ACC112 (cell line): ENCODE results near the gene STARD13.

ENCODE experiments used
- H2AFZ ChIP-seq: fragments of 200-600 bp; sonication (generic); one replicate; pipeline ENCODE4 v1.6.0; 2017; ENCODE audit warnings: antibody characterized with exemption, low read length; ENCODE audit not compliant: unreplicated experiment
- H3K27ac ChIP-seq: fragments of 200-600 bp; sonication (generic); 2 replicates; pipeline ENCODE4 v1.5.1; 2014; ENCODE audit warnings: low read depth, mild to moderate bottlenecking, antibody characterized with exemption, low read length, moderate library complexity
- H3K27me3 ChIP-seq: fragments of 200-600 bp; sonication (generic); 2 replicates; pipeline ENCODE4 v1.6.1; 2014; ENCODE audit warnings: mild to moderate bottlenecking, antibody characterized with exemption, low read length, moderate library complexity, mixed read lengths; ENCODE audit not compliant: insufficient read depth
- H3K36me3 ChIP-seq: fragments of 200-600 bp; sonication (generic); 2 replicates; pipeline ENCODE4 v1.6.1; 2016; ENCODE audit warnings: mild to moderate bottlenecking, antibody characterized with exemption, low read length, moderate library complexity, mixed read lengths; ENCODE audit not compliant: insufficient read depth
- H3K4me1 ChIP-seq: fragments of 200-600 bp; sonication (generic); one replicate; pipeline ENCODE4 v1.6.1; 2016; ENCODE audit warnings: low read length, mixed read lengths; ENCODE audit not compliant: insufficient read depth, unreplicated experiment, control insufficient read depth
- H3K4me3 ChIP-seq: fragments of 200-600 bp; sonication (generic); 2 replicates; pipeline ENCODE4 v1.5.1; 2014; ENCODE audit warnings: mild to moderate bottlenecking, low read depth, low read length
- H3K79me2 ChIP-seq: fragments of 200-600 bp; sonication (generic); one replicate; pipeline ENCODE4 v1.6.0; 2016; ENCODE audit warnings: low read length; ENCODE audit not compliant: control insufficient read depth, unreplicated experiment, insufficient read depth

Gene STARD13

GRCh38 chr13:33204130-33204927 lies 81.2 kb downstream of the STARD13 start:
- peaks cover 96% of the 10 kb centered on the region for H3K79me2 ChIP-seq
- H3K36me3 ChIP-seq = peaks cover 14% of the 10 kb centered on the region; the same call in 1 of the 2 replicates
- H3K4me3 ChIP-seq = peak overlapping the region; percentile 68

GRCh38 chr13:33202644-33203169 lies 82.8 kb downstream of the STARD13 start:
- Histone ChIP-seq H3K27me3 (no peaks in the 10 kb centered on the region), H3K4me1 (peaks cover 45% of the 10 kb centered on the region), H2AFZ (no peak overlapping the region), H3K79me2 (peaks cover 96% of the 10 kb centered on the region), H3K4me3 (no peak overlapping the region), H3K36me3 (peaks cover 14% of the 10 kb centered on the region; the same call in 1 of the 2 replicates), H3K27ac (peak overlapping the region; percentile 11; the same call in 1 of the 2 replicates)

More at GRCh38 chr13:33204130-33204927, 81.2 kb downstream of the STARD13 start:
- peak overlapping the region; percentile 81 for H3K27ac ChIP-seq
- no peaks in the 10 kb centered on the region for H3K27me3 ChIP-seq
- no peak overlapping the region for H2AFZ ChIP-seq
- H3K4me1 ChIP-seq = peaks cover 54% of the 10 kb centered on the region

GRCh38 chr13:33201659-33202058 lies 83.9 kb downstream of the STARD13 start:
- H3K36me3 ChIP-seq = peaks cover 13% of the 10 kb centered on the region; the same call in 1 of the 2 replicates
- no peak overlapping the region for H2AFZ ChIP-seq
- H3K79me2 ChIP-seq = peaks cover 96% of the 10 kb centered on the region
- no peaks in the 10 kb centered on the region for H3K27me3 ChIP-seq
- H3K4me1 ChIP-seq = peaks cover 36% of the 10 kb centered on the region
- H3K4me3 ChIP-seq = no peak overlapping the region
- no peak overlapping the region for H3K27ac ChIP-seq

DNA sequence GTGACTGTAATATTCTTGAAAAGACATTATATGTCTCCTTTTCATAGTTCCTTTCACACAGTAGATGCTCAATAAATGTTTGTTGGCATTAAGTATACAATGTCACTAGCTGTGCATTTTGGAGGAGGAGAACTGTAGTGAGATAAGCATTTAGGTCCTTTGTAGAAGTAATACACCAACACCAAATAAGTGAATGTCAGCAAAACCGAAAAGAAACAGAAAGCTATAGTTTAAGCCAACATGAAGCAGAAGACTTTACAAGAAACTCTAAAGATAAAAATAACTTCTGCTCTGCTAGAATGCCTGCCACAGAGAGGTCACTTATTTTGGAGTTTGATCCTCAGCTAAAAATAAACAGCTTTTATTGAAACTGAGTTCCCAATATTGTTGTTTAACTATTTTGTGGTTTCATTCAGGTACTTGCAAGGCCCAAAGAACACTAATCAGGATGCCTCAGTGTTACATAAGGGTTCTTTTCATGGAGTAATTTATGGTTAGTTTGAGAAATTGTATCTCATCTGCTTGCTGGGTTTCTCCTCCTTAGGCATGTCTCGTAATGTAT lies 86.2 kb downstream of the STARD13 start:
- H3K4me3 ChIP-seq = no peak overlapping the region
- peaks cover 32% of the 10 kb centered on the region for H3K4me1 ChIP-seq
- peaks cover 92% of the 10 kb centered on the region for H3K79me2 ChIP-seq
- H3K27me3 ChIP-seq = no peaks in the 10 kb centered on the region
- peak overlapping the region; percentile 0; the same call in 1 of the 2 replicates for H3K27ac ChIP-seq
- 0 out of 2 replicates have a peak, but pooled peaks cover 8% of the 10 kb centered on the region for H3K36me3 ChIP-seq
- H2AFZ ChIP-seq = no peak overlapping the region

DNA sequence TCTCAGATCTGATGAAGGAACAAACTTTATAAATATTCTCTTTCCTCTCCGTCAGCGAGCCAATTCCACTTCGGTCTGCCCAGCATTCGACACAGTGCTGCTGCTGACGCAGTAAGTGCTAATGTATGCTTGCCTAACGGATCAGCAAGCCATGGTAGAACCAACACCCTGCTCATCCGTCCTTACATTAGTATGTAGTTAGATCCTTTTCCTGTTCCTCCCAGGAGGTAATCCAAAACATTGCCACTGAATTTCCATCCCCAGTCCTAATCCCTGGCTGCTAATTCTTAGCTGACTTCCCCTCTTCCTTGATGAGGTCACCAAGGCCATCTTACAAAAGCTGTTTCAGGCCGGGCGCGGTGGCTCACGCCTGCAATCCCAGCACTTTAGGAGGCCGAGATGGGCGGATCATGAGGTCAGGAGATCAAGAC lies 88.0 kb downstream of the STARD13 start:
- Histone ChIP-seq H3K79me2 (peaks cover 91% of the 10 kb centered on the region), H3K27me3 (no peaks in the 10 kb centered on the region), H3K36me3 (0 out of 2 replicates have a peak, but pooled peaks cover 1% of the 10 kb centered on the region), H2AFZ (no peak overlapping the region), H3K4me3 (no peak overlapping the region), H3K27ac (peak overlapping the region; percentile 98), H3K4me1 (peaks cover 40% of the 10 kb centered on the region)

DNA sequence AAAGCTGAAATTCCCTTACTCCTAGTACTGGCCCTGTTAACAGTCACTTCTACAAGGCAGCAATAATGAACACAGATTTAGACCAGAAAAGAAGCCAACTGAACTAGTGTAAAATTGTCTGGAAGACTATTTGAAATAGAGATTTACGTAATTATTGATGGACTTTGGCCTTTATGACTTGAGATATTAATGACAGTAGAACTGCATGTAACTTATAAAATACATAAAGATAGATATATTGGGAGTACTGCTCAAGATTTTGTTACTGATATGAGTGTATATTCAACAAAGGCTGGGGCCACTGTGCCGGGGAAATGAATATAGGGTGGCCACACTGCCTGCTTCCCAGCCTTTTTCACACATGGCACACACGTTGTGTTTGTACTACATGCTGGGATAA lies 88.8 kb downstream of the STARD13 start:
- peak overlapping the region; percentile 98 for H3K27ac ChIP-seq
- H3K4me1 ChIP-seq = peaks cover 47% of the 10 kb centered on the region
- no peak overlapping the region for H2AFZ ChIP-seq
- no peaks in the 10 kb centered on the region for H3K36me3 ChIP-seq
- no peaks in the 10 kb centered on the region for H3K27me3 ChIP-seq
- peaks cover 91% of the 10 kb centered on the region for H3K79me2 ChIP-seq
- H3K4me3 ChIP-seq = no peak overlapping the region

DNA sequence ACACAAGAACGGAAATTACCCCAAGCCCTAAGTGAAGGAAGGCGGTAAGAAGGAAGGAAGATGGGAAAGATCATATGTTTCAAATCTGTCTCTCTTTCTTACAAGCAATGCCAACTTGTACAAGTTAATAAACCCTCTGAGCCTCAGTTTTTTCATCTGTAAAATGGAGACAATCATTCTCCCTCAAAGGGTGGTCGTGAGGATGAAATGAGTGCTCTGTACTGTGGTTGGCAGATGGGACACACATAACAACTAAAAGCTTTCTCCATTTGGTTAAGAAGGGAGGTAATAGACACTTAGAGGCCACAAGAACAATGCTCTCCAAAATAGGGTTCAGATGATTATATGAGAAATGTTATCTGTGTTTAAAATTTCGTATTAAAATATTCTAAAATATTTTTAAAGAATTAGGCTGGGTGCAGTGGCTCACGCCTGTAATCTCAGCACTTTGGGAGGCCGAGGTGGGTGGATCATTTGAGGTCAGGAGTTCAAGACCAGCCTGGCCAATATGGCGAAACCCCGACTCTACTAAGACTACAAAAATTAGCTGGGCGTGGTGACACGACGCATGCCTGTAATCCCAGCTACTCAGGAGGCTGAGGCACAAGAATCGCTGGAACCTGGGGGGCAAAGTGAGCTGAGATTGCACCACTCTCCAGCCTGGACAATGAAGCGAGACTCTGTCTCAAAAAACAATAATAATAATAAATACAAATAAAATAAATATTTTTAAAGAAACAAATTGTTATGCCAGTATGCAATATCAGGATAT lies 89.7 kb downstream of the STARD13 start:
- H3K27ac ChIP-seq = peak overlapping the region; percentile 98
- H3K4me3 ChIP-seq = peak overlapping the region; percentile 40; the same call in 1 of the 2 replicates
- H2AFZ ChIP-seq = no peak overlapping the region
- H3K27me3 ChIP-seq = no peaks in the 10 kb centered on the region
- no peaks in the 10 kb centered on the region for H3K36me3 ChIP-seq
- H3K4me1 ChIP-seq = peaks cover 56% of the 10 kb centered on the region
- H3K79me2 ChIP-seq = peaks cover 92% of the 10 kb centered on the region

DNA sequence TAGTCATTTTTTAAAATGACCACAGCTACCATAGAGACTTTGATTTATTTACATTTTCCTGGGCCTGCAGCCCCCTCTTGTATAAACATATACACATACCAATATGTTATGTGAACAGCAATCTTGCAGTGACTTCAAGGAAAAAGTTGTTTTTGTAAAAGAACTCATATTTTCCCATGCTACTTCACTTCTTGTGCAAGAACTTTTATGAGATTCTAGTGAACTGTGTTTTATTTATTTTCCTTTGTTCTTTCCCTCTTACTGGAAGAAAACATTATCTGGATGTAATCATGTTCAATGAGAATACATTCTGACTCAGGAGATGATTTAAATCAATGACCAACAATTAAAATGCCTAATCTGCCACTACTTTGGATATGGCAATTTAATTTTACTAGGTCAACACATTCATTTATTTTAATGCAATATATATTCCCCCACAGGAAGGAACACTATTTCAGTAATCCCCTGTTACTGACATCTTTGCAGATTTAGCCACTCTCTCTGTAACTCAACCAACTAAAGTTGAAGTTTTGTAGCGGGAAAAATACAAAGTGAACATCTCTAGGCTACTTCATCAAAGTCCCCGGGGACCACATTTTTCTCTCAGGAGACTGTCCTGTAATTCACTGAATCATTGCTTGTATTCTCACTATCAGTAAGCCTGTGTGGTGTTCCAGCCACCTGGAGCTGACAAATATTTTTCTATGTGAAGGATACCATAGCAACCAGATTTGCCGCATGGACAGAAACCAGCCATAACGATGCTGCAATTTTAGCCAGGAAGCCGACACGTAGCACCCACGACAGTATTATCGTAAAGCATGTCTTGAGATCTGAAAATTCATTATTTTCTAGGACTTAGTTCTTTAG lies 90.5 kb downstream of the STARD13 start:
- H3K27ac ChIP-seq = peak overlapping the region; percentile 98
- peaks cover 90% of the 10 kb centered on the region for H3K79me2 ChIP-seq
- H3K4me3 ChIP-seq = peak overlapping the region; percentile 40
- no peaks in the 10 kb centered on the region for H3K27me3 ChIP-seq
- peaks cover 60% of the 10 kb centered on the region for H3K4me1 ChIP-seq
- no peak overlapping the region for H2AFZ ChIP-seq
- H3K36me3 ChIP-seq = no peaks in the 10 kb centered on the region

- H3K27me3 ChIP-seq = no peaks in the 10 kb centered on the region
- peaks cover 66% of the 10 kb centered on the region for H3K4me1 ChIP-seq
- no peak overlapping the region for H2AFZ ChIP-seq
- H3K36me3 ChIP-seq = no peaks in the 10 kb centered on the region
- no peak overlapping the region for H3K4me3 ChIP-seq
- H3K79me2 ChIP-seq = peaks cover 88% of the 10 kb centered on the region
- H3K27ac ChIP-seq = peak overlapping the region; percentile 98
Measured at GRCh38 chr13:33193428-33193974, 92.1 kb downstream of the STARD13 start.
